Sciatic nerve (tissue), 2 donors: ENCODE measurements around the gene PHOX2A. TPM values are rescaled to one million over a fixed set of nuclear protein-coding genes. Genes with fewer than 3 reads are reported as not detected.

ENCODE experiments used
- ATAC-seq: fragments of 200-7000 bp; cut with Tn5 transposase; one replicate; pipeline ENCODE4 v1.9.1; 2020; ENCODE audit warnings: mild to moderate bottlenecking, moderate library complexity
- DNase-seq: peaks from one replicate; pipeline ENCODE4 v3.0.0-alpha.2; 2020; ENCODE audit warnings: low spot score
- intact Hi-C: fragments of 100-400 bp; cut with DNase I; formaldehyde crosslinking; loops from one replicate; pipeline ENCODE4 v1.14.2; 2022
- total RNA-seq: library from RNA; stranded (reverse); fragmentation: NEBNext Ultra II Directional; extraction: Animal tissue kit (Norgen Biotek cat#: 25700); gene quantifications from one replicate; pipeline ENCODE4 v1.2.1, GENCODE V29; 2021
- donor health status: DM: no; HTN: no; CAD: no.
- donor health status: DM: no; HTN: no; CAD: no.

The PHOX2A gene
- total RNA-seq, 1 donor from 2014 or later = not detected

GRCh38 chr11:72236083-72236697 lies 7.8 kb downstream of the PHOX2A start:
- DNase-seq (no peak), ATAC-seq (no peak)
- intact Hi-C loops = no loop called here

DNA sequence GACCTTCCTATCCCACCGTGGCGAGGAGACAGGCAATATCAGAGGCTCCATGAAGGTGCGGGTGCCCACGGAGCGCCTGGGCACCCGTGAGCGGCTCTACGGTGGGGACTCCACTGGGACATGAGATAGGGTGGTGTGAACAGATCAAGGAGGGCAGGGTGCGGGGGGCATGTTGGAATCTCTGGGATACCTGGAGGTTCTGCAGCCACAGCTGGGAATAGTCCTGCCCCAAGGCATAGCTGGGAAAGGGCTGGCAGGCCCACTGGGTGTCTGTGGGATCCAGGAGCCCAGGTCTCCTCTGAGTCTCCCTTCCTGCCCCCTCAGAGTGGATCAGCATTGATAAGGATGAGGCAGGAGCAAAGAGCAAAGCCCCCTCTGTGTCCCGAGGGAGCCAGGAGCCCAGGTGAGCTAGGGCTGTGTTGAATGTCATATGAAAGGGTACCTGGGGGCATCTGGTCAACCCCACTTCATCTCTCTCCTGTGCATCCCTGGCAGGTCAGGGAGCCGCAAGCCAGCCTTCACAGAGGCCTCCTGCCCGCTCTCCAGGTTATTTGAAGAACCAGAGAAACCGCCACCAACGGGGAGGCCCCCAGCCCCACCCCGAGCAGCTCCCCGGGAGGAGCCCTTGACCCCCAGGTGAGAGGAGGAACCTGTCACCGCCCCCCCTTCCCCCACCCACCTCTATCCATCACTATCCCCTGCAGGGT lies 8.5 kb downstream of the PHOX2A start:
- ATAC-seq (no peak), DNase-seq (no peak)
- intact Hi-C loops = no loop called here

DNA sequence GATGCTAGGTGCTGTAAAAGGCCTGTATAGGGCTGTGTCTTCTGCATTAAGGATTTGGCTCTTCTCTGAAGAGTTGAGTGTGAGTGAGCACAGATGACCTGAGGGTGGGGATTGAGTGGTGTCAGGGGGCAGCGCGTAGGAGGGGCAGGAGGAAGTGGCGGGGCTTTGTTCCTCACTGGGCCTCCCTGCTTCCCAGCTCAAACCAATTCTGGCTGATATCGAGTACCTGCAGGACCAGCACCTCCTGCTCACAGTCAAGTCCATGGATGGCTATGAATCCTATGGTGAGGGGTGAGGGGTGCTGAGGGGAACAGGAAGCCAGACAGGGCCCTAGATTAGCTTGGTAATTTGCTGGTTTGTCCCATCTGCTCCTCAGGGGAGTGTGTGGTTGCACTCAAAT lies 9.1 kb downstream of the PHOX2A start:
- DNase-seq = no peak
- intact Hi-C loops = no loop called here

GRCh38 chr11:72234514-72234830 lies 9.5 kb downstream of the PHOX2A start:
- ATAC-seq (no peak), DNase-seq (no peak)
- intact Hi-C loops = no loop called here

More for the DNA sequence above, 9.1 kb downstream of the PHOX2A start:
- no peak for ATAC-seq

DNA sequence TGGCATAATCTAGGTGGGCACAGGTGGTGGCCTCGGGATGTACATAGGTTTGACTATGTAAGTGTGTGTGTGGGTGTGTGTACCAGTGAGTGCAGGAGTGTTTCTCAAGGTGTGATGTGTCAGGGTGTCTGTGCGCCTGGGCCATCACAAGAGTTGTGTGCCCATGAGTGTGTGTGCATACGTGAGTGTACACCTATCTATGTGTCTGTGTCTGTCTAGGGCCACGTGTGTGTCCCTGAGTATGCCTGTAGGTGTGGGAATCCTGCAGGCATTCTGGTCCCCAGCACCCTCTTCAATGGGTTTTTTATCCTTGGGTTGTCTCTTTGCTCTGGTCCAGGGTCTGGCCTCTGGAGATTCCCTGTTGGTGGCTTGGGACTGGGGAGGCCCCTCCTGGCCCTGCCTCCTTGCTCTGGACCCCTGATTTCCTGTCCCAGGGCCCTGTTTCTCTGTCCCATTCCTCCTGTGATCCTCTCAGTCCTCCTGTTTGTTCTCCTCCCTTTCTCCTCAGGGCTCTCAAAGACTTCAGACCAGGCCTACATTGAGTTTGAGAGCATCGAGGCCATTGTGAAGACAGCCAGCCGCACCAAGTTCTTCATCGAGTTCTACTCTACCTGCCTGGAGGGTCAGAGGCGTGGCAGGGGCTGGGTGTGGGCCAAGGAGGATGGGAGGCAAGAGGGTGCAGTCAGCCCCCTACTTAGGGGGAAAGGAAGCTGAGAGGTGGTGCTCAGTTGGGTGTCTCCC lies 10.0 kb downstream of the PHOX2A start:
- ATAC-seq (no peak), DNase-seq (no peak)
- intact Hi-C loops = no loop called here

- intact Hi-C loops = no loop called here
- DNase-seq = no peak
- no peak for ATAC-seq
These were observed 10.8 kb downstream of the PHOX2A start for GRCh38 chr11:72233056-72233772.

DNA sequence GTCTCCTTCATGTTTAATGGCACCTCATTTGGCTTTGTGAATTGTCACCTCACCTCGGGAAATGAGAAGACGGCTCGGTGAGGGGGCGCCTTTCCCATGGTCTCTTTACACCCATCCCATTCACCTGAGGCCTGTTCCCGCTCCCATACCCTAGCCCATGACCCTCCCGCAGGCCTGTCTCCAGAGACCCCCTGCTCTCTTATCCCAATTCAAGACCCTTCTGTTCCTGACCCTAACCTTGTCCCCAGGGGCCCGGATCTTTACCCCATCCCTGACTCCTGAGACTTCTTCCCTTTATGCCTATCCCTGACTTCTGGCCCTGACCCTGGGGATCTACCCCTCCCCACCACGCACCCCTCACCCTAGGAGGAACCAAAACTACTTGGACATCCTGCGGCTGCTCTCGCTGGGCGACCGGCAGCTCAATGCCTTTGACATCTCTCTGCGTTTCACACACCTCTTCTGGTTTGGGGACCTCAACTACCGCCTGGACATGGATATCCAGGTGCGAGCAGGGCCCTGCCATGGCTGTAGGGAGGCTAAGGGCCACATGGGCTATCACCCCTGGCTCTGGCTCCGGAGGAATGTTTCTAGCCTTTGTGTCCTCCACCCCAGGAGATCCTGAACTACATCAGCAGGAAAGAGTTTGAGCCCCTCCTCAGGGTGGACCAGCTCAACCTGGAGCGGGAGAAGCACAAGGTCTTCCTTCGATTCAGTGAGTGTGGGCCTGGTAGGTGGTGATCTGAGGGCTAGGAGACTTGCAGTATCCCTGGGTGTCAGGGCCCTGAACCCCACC lies 11.5 kb downstream of the PHOX2A start:
- ATAC-seq (no peak), DNase-seq (no peak)
- intact Hi-C loops = no loop called here

DNA sequence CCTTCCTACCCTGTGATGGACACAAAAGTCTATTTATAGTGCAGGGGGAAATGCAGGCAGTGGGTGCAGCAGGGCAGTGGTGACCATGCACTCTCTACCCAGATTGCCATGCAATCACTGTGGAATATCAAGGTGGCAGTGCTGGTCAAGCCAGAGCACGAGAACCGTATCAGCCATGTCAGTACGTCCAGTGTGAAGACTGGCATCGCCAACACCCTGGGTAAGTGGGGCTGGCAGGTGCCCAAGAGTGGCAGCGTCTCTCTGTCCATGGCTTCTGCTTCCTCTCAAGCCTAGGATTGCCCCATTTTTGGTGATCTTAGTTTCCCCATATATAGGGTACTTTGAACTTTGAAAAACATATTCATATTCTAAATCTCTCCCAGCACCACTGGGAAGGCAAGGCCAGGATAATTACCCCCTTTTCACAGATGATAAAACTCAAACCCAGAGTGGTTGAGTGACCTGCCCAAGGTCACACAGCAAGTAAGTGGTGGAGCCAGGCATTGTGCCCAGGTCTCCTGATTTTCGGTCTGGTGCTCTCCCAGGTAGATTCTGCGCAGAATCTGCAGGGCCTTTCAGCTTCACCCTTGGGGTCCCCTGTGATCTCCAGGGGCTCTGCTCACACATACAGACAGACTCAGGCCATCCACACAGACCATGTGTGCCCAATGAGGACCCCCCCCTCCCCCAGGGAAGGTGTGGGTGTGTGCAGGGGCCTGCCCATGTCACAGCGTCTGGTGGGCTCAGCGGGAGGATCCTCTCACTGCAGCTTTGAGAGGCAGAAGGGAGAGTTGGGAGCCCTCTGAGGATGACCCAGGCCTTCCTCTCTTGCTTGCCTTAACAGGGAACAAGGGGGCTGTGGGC lies 12.3 kb downstream of the PHOX2A start:
- ATAC-seq = no peak
- intact Hi-C loops = no loop called here
- DNase-seq = no peak

GRCh38 chr11:72230764-72231365 lies 13.1 kb downstream of the PHOX2A start:
- intact Hi-C loops = no loop called here
- ATAC-seq (no peak), DNase-seq (no peak)

DNA sequence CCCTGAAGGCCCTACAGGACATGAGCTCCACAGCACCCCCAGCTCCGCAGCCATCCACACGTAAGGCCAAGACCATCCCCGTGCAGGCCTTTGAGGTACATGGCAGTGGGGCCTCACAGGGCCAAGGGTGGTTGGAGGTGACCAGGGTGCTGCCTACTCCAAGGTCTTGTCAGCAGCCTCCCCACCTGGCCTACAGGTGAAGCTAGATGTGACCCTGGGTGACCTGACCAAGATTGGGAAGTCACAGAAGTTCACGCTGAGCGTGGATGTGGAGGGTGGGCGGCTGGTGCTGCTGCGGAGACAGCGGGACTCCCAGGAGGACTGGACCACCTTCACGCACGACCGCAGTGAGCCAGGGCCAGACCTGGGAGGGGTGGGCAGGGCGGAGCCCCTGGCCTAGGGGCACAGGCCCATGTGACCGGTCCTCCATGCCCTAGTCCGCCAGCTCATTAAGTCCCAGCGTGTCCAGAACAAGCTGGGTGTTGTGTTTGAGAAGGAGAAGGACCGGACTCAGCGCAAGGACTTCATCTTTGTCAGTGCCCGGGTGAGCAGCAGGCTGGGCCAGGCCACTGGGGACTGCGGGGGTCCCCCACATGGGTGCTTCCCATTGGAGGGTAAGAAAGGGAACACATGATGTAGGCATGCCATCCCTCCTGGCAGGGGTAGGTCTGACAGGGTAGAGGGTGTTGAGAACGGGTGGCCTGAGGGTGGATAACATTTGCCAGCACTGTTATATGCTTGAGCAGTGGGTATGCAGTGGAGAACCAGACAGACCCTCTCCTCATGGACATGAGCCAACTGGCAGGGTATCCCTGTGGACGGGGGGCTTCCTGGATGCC lies 13.8 kb downstream of the PHOX2A start:
- intact Hi-C loops = no loop called here
- DNase-seq (no peak), ATAC-seq (no peak)

- DNase-seq (no peak), ATAC-seq (no peak)
- intact Hi-C loops = no loop called here
These were observed 14.5 kb downstream of the PHOX2A start for GRCh38 chr11:72229336-72229924.

- intact Hi-C loops = no loop called here
- ATAC-seq (no peak), DNase-seq (no peak)
These were observed 15.1 kb downstream of the PHOX2A start for GRCh38 chr11:72228844-72229231.

DNA sequence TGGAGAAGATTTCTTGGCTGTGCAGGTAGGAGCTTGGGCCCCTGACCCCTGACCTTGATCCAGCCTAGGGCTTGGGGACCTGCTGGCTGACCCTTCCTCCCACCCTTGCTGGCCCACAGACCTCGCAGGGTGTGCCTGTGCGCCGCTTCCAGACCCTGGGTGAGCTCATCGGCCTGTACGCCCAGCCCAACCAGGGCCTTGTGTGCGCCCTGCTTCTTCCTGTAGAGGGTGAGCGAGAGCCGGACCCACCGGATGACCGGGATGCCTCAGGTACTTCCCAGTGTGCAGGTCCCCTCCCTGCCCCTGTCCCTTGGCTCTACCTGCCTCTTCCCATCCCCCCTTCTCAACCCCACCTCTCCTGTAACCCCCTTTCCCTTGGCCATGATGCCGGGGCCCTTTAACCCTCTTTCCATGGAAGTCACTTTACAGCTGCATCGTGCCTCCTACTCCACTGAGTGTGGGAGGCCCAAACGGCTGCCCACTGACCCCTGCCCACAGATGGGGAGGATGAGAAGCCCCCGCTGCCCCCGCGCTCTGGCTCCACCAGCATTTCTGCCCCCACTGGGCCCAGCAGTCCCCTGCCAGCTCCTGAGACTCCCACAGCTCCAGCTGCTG lies 15.6 kb downstream of the PHOX2A start:
- ATAC-seq (no peak), DNase-seq (no peak)

GRCh38 chr11:72227316-72228228 lies 16.4 kb downstream of the PHOX2A start:
- DNase-seq = no peak
- no peak for ATAC-seq
- intact Hi-C loops = no loop called here

More for the DNA sequence above, 15.6 kb downstream of the PHOX2A start:
- intact Hi-C loops = no loop called here

DNA sequence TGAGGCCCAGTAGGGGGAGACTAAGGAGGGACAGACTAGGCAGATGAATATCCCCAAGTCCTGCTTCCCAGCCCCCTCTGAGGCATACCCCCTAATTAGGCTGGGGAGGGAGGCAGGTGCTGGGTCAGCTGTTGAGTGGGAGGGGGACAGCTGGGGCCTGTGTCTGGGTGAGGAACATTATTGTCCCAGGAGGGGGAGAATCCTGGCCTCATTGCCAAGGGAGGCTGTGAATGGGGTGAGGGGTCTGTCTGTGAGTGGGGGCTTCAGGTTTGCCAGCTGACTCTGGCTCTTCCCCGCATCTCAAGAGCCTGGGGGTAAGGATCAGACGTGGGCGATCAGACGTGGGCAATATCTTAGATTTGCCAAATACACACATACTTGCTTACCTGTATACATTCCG lies 17.3 kb downstream of the PHOX2A start:
- DNase-seq = no peak
- intact Hi-C loops = no loop called here
- ATAC-seq = no peak
